ENCODE results near the gene STAT6. TPM values are rescaled to one million over a fixed set of nuclear protein-coding genes. Genes with fewer than 3 reads are reported as not detected.

The STAT6 gene
- total and polyA plus RNA-seq, 2 of the 8 experiments (the other 6 are each of a cell fraction or from before 2014, with no cell fraction given): 32.9 to 38.7 TPM

DNA sequence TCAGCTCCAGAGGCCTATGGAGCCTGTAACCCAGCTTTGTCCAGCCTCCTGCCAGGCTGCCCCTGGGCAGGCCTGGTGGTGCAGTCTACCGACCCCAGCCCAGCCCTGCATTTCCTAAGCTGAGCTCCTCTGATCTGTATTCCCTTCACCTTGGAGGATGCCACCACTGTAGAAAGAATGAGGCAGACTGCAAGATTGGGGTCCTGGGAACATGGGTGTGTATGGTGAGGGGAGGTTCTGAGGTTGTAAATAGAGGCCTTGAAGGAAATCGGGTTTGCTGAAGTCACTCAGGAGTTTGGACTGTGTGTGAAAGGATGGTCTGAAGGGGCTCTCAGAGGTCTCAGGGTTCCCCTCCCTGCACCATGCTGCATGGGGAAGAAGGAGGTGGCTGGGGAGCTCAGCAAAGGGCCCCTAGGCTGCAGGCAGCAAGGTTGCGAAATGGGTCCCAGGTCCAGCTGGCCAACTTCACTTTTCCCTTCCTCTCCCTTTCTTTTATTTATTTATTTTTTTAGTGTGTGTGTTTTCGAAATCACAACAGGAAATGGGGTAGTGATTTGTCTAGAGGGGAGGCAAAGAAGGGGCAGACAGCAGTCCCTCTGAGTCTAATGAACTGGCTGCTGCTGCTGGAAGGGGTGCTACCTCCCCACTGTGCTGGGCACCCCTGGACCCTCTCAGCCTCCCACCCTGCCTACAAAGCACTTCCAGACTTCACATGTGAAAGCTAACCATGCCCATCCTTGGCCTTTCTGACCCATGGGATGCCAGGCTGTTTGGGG lies 37.5 kb upstream of the STAT6 start:
- Histone ChIP-seq H3K4me1 (replicated peaks in 1 of 4; ENCODE audit: control insufficient read depth in 3 of 4, insufficient read depth in 4 of 4, low read length in 3 of 4) (peaks cover 0 to 6% (median 2%) of the 10 kb centered on the region in 4 experiments; a peak in 4 of 7 replicates), H2BK120ac (replicated peaks; ENCODE audit: low read depth, low read length) (no peak overlapping the region), H2AFZ (ENCODE audit: low read length) (no peak overlapping the region), H4K5ac (ENCODE audit: insufficient read length, low read depth, low read length) (no peak overlapping the region), H3K4ac (replicated peaks; ENCODE audit: insufficient read length, low read depth, low read length) (no peak overlapping the region), H4K91ac (replicated peaks; ENCODE audit: insufficient read length, low read length) (no peak overlapping the region), H3K27me3 (replicated peaks in 1 of 4; ENCODE audit: control insufficient read depth in 3 of 4, extremely low read depth in 1 of 4, insufficient read depth in 3 of 4, low read length in 3 of 4) (no peaks in the 10 kb centered on the region), H2BK20ac (ENCODE audit: low read length) (no peak overlapping the region), H3K18ac (ENCODE audit: extremely low read depth, low read length) (no peak overlapping the region), H2BK15ac (ENCODE audit: low read length) (no peak overlapping the region), H3K23ac (ENCODE audit: insufficient read length) (no peak overlapping the region), H3K4me2 (ENCODE audit: insufficient read depth in 1 of 2, low read depth in 2 of 2, low read length in 2 of 2) (no peak overlapping the region), H3K9me3 (ENCODE audit: insufficient read depth in 2 of 2, low read depth in 1 of 2, low read length in 1 of 2) (no peaks in the 10 kb centered on the region), H3K4me3 (ENCODE audit: extremely low read depth in 1 of 4, insufficient read depth in 2 of 4, low read depth in 3 of 4, low read length in 4 of 4) (no peak overlapping the region), H3K23me2 (ENCODE audit: low read depth, low read length) (no peaks in the 10 kb centered on the region), H3K27ac (ENCODE audit: low read depth, low read length) (no peak overlapping the region), H2BK5ac (ENCODE audit: low read depth, low read length) (no peak overlapping the region), H3K36me3 (ENCODE audit: control insufficient read depth in 2 of 4, insufficient read depth in 4 of 4, low read length in 3 of 4) (peaks cover 20 to 42% (median 33%) of the 10 kb centered on the region in 4 experiments; a peak in 7 of 8 replicates), H3K79me2 (ENCODE audit: control insufficient read depth in 1 of 2, insufficient read depth in 2 of 2, low read length in 2 of 2) (no peaks in the 10 kb centered on the region), H3K9ac (replicated peaks in 1 of 4; ENCODE audit: extremely low read depth in 1 of 4, low read depth in 3 of 4, low read length in 3 of 4) (no peak overlapping the region), H3K14ac (ENCODE audit: insufficient read length) (no peak overlapping the region), H3K79me1 (ENCODE audit: low read depth, low read length) (peaks cover 2% of the 10 kb centered on the region; the same call in 1 of the 2 replicates), H4K20me1 (replicated peaks in 1 of 2; ENCODE audit: control insufficient read depth in 1 of 2, insufficient read depth in 2 of 2, low read length in 2 of 2) (peaks cover 13 to 20% of the 10 kb centered on the region in 2 experiments), H2BK12ac (ENCODE audit: low read depth, low read length) (no peak overlapping the region), H4K8ac (ENCODE audit: extremely low read depth, insufficient read depth, low read length) (no peak overlapping the region), H3K56ac (replicated peaks; ENCODE audit: insufficient read length, low read depth, low read length) (no peak overlapping the region), H2AK5ac (ENCODE audit: low read depth, low read length) (no peak overlapping the region)
- FAIRE-seq (no peak), DNase-seq (ENCODE audit: low read depth in 1 of 2, low spot score in 2 of 2) (no peak)
- CTCF ChIA-PET (ENCODE audit: partially characterized antibody): interaction anchor here (0.7 to 6.6 kb wide), 15 partner anchors 11 to 102 kb away, joined by 3 to 58 read pairs (median 5); no protein-coding TSS in a partner anchor
- TF ChIP-seq NANOG (IDR thresholded peaks at IDR 0.05; ENCODE audit: insufficient read depth, low read depth, low read length, poor library complexity, severe bottlenecking) (no peak), CEBPB (IDR thresholded peaks at IDR 0.05; ENCODE audit: low read depth, low read length) (peak; percentile 26; the same call in 1 of the 2 replicates)
- POLR2A ChIA-PET (ENCODE audit: partially characterized antibody): interaction anchor here (0.9 to 5.6 kb wide), 10 partner anchors 9 to 41 kb away, joined by 3 to 62 read pairs (median 4); partner anchors contain the start of genes LRP1 and STAT6
- 92% methylated on average over 4 of the region's 4 CpGs; no CpG with 5 or more reads in 1 of the 2 experiments for WGBS, 2 experiments (ENCODE audit: extremely low coverage in 1 of 2, insufficient coverage in 1 of 2, insufficient read length in 1 of 2, insufficient replicate concordance in 2 of 2, low coverage in 1 of 2, low lambda C conversion rate in 2 of 2, missing lambda C conversion rate in 1 of 2)

Data from H1 (cell line).